C4-2B (cell line): ENCODE results near the gene ASB14.

ENCODE experiments used
- ZFX ChIP-seq: fragments of 450-650 bp; IDR thresholded peaks from 2 replicates; pipeline ENCODE4 v1.6.1; 2017
- TF ChIP-seq, protein P1 (sequence below): fragments of 450-650 bp; conservative IDR thresholded peaks from 2 replicates; pipeline ENCODE4 v1.5.1; 2017; ENCODE audit warnings: mild to moderate bottlenecking

DNA sequence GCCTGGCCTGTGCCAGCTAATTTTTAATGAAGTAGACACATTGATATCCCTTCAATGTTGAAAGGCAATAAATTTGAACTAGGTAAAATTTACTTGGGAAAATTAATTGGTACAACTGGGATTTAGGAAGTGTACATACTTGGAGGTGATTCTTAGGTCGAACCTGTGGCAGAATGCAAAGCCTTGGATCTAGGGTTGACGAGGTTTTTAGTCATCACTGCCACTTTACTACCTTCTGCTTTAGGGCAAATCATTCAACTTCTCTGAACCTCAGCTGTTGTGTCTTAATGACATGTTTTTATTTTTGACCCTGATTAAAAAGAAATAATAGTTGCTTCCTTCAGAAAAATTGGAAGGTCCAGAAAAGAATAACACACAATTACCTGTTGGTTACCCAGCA lies 62.5 kb downstream of the ASB14 start:
- TF ChIP-seq, protein P1, sequence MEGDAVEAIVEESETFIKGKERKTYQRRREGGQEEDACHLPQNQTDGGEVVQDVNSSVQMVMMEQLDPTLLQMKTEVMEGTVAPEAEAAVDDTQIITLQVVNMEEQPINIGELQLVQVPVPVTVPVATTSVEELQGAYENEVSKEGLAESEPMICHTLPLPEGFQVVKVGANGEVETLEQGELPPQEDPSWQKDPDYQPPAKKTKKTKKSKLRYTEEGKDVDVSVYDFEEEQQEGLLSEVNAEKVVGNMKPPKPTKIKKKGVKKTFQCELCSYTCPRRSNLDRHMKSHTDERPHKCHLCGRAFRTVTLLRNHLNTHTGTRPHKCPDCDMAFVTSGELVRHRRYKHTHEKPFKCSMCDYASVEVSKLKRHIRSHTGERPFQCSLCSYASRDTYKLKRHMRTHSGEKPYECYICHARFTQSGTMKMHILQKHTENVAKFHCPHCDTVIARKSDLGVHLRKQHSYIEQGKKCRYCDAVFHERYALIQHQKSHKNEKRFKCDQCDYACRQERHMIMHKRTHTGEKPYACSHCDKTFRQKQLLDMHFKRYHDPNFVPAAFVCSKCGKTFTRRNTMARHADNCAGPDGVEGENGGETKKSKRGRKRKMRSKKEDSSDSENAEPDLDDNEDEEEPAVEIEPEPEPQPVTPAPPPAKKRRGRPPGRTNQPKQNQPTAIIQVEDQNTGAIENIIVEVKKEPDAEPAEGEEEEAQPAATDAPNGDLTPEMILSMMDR = no peak
- no peak for TF ChIP-seq ZFX
